Measurements from ENCODE around the gene CST7. TPM values are rescaled to one million over a fixed set of nuclear protein-coding genes. Genes with fewer than 3 reads are reported as not detected.

CST7 gene
- total RNA-seq, 1 donor from 2014 or later = not detected

- DNase-seq (ENCODE audit: low read depth) = no peak
Observed at GRCh38 chr20:24950836-24951525, 1.9 kb downstream of the CST7 start.

- DNase-seq (ENCODE audit: low read depth) = no peak
Observed at GRCh38 chr20:24951536-24952083, 2.5 kb downstream of the CST7 start.

GRCh38 chr20:24952376-24953208 is 3.5 kb downstream of the CST7 start:
- DNase-seq (ENCODE audit: low read depth) = no peak

- DNase-seq (ENCODE audit: low read depth) = no peak
Observed at GRCh38 chr20:24953209-24953575, 4.1 kb downstream of the CST7 start.

- no peak for DNase-seq (ENCODE audit: low read depth)
Observed at GRCh38 chr20:24953621-24954133, 4.6 kb downstream of the CST7 start.

- DNase-seq (ENCODE audit: low read depth) = no peak
Observed at GRCh38 chr20:24954151-24954550, 5.1 kb downstream of the CST7 start.

GRCh38 chr20:24954566-24954965 is 5.5 kb downstream of the CST7 start:
- DNase-seq (ENCODE audit: low read depth) = no peak

- DNase-seq (ENCODE audit: low read depth) = no peak
Observed at GRCh38 chr20:24955045-24955444, 6.0 kb downstream of the CST7 start.

GRCh38 chr20:24956001-24956841 is 7.2 kb downstream of the CST7 start:
- DNase-seq (ENCODE audit: low read depth) = no peak

GRCh38 chr20:24957326-24958016 is 8.4 kb downstream of the CST7 start:
- DNase-seq (ENCODE audit: low read depth) = no peak

- no peak for DNase-seq (ENCODE audit: low read depth)
Observed at GRCh38 chr20:24958506-24959385, 9.7 kb downstream of the CST7 start.

- no peak for DNase-seq (ENCODE audit: low read depth)
Observed at GRCh38 chr20:24959591-24960301, 10.7 kb downstream of the CST7 start.

- no peak for DNase-seq (ENCODE audit: low read depth)
Observed at GRCh38 chr20:24960302-24960801, 11.3 kb downstream of the CST7 start.

GRCh38 chr20:24960861-24961260 is 11.8 kb downstream of the CST7 start:
- no peak for DNase-seq (ENCODE audit: low read depth)

GRCh38 chr20:24961384-24962181 is 12.5 kb downstream of the CST7 start:
- DNase-seq (ENCODE audit: low read depth) = no peak

GRCh38 chr20:24962182-24962492 is 13.1 kb downstream of the CST7 start:
- DNase-seq (ENCODE audit: low read depth) = no peak

- no peak for DNase-seq (ENCODE audit: low read depth)
Observed at GRCh38 chr20:24962510-24962909, 13.4 kb downstream of the CST7 start.

- DNase-seq (ENCODE audit: low read depth) = no peak
Observed at GRCh38 chr20:24963672-24964505, 14.8 kb downstream of the CST7 start.
